ENCODE measurements around the gene AATK. TPM values are rescaled to one million over a fixed set of nuclear protein-coding genes. Genes with fewer than 3 reads are reported as not detected.

Gene AATK
- total RNA-seq, 2 experiments from 2014 or later: 0.25 to 0.82 TPM

DNA sequence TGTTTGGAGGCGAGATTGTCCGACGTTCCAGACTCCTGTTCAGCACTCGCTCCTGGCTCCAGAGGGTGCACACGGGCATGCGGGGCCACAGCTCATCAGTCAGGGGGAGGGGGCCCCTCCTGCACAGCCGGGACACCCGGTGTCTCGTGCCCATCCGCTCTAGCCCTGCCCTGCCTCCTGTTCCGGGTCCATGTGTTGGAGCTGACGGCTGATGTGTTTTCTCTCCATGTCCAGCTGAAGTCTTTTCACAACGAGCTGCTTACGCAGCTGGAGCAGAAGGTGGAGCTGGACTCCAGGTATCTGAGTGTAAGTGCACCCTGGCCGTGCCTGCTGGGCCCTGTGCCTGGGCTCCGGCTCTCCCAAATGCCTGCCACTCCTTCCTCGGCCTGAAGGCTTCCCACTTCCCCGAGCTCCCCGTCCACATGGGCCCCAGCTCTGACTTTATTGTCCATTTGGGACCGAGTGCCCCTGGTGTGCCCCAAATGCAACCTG lies 80.6 kb downstream of the AATK start:
- intact Hi-C loops (cut with DNase I, micrococcal nuclease): loop anchor here in 1 of 2 experiments (5.0 kb wide), 1 partner anchor 38 kb away; no protein-coding TSS in a partner anchor
- POLR2A ChIA-PET: no interaction called here
- Histone ChIP-seq H3K27me3 (ENCODE audit: control insufficient read depth in 1 of 2, insufficient read depth in 2 of 2, low read length in 2 of 2) (no peaks in the 10 kb centered on the region), H3K27ac (ENCODE audit: low read depth in 1 of 2, low read length in 2 of 2) (no peak overlapping the region), H3K4me3 (ENCODE audit: low read length) (no peak overlapping the region), H3K9me3 (ENCODE audit: control insufficient read depth in 1 of 2, insufficient read depth in 1 of 2, low read length in 2 of 2) (no peaks in the 10 kb centered on the region), H3K36me3 (ENCODE audit: insufficient read depth, low read length) (no peaks in the 10 kb centered on the region), H3K4me1 (ENCODE audit: insufficient read depth, low read length) (peaks cover 36% of the 10 kb centered on the region)
- TF ChIP-seq, protein P1, sequence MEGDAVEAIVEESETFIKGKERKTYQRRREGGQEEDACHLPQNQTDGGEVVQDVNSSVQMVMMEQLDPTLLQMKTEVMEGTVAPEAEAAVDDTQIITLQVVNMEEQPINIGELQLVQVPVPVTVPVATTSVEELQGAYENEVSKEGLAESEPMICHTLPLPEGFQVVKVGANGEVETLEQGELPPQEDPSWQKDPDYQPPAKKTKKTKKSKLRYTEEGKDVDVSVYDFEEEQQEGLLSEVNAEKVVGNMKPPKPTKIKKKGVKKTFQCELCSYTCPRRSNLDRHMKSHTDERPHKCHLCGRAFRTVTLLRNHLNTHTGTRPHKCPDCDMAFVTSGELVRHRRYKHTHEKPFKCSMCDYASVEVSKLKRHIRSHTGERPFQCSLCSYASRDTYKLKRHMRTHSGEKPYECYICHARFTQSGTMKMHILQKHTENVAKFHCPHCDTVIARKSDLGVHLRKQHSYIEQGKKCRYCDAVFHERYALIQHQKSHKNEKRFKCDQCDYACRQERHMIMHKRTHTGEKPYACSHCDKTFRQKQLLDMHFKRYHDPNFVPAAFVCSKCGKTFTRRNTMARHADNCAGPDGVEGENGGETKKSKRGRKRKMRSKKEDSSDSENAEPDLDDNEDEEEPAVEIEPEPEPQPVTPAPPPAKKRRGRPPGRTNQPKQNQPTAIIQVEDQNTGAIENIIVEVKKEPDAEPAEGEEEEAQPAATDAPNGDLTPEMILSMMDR (IDR thresholded peaks at IDR 0.05): no peak
- Mint-ChIP-seq H3K36me3 (ENCODE audit: low read depth) (no peaks in the 10 kb centered on the region), H3K9me3 (no peaks in the 10 kb centered on the region), H3K4me3 (no peak overlapping the region), H3K4me1 (ENCODE audit: low read depth) (no peaks in the 10 kb centered on the region), H3K27ac (no peak overlapping the region), H3K27me3 (no peaks in the 10 kb centered on the region)
- CTCF ChIA-PET: interaction anchor here (2.0 kb wide), 1 partner anchor 16 kb away, joined by 8 read pairs; no protein-coding TSS in a partner anchor
- DNase-seq (no peak), ATAC-seq (ENCODE audit: poor library complexity) (no peak)

DNA sequence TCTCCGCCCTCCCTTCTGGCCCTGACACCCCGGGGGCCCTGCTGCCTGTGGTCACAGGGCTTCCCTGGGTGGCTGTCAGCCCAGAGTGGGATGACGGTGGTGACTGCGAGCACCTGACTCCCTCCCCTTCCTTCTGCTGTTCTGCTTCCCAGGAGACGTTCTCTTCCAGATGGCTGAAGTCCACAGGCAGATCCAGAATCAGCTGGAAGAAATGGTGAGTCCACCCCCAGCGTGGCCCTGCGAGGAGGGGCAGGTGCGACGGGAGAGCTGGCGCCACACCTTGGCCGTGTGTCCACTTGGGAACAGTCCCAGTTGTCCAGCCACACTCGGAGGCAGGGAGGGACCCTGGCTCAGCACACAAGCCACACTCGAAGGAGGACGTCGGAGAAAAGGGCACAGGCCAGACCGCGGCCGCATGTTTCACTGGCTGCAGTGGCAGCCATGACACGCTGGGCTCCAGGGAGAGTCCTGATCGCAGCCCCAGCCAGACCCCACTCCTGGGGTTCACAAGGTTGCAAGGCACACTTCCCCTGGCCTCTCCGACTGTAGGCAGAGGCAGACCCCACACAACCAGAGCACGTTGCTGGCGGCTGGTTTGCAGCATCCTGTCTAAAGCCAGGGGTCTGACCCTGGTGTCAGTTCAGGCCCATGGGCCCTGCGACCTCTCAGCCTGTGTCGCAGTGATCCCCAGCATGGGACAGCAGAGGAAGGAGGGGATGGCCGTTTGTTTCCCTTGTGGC lies 81.2 kb downstream of the AATK start:
- Mint-ChIP-seq H3K27me3 (no peaks in the 10 kb centered on the region), H3K27ac (no peak overlapping the region), H3K9me3 (no peaks in the 10 kb centered on the region), H3K36me3 (ENCODE audit: low read depth) (no peaks in the 10 kb centered on the region), H3K4me3 (no peak overlapping the region), H3K4me1 (ENCODE audit: low read depth) (no peaks in the 10 kb centered on the region)
- H3K4me3 ChIP-seq (ENCODE audit: low read length): no peak overlapping the region
- POLR2A ChIA-PET: no interaction called here
- ATAC-seq (ENCODE audit: poor library complexity): no peak
- no peaks in the 10 kb centered on the region for H3K36me3 ChIP-seq (ENCODE audit: insufficient read depth, low read length)
- H3K9me3 ChIP-seq (ENCODE audit: control insufficient read depth in 1 of 2, insufficient read depth in 1 of 2, low read length in 2 of 2): no peaks in the 10 kb centered on the region
- no peak overlapping the region for H3K27ac ChIP-seq (ENCODE audit: low read depth in 1 of 2, low read length in 2 of 2)
- intact Hi-C loops (cut with DNase I, micrococcal nuclease): loop anchor here in 1 of 2 experiments (5.0 kb wide), 1 partner anchor 38 kb away; no protein-coding TSS in a partner anchor
- no peaks in the 10 kb centered on the region for H3K27me3 ChIP-seq (ENCODE audit: control insufficient read depth in 1 of 2, insufficient read depth in 2 of 2, low read length in 2 of 2)
- peaks cover 29% of the 10 kb centered on the region for H3K4me1 ChIP-seq (ENCODE audit: insufficient read depth, low read length)
- DNase-seq: no peak
- CTCF ChIA-PET: interaction anchor here (2.0 kb wide), 1 partner anchor 17 kb away, joined by 8 read pairs; no protein-coding TSS in a partner anchor
- TF ChIP-seq, protein P1 (IDR thresholded peaks at IDR 0.05): no peak

DNA sequence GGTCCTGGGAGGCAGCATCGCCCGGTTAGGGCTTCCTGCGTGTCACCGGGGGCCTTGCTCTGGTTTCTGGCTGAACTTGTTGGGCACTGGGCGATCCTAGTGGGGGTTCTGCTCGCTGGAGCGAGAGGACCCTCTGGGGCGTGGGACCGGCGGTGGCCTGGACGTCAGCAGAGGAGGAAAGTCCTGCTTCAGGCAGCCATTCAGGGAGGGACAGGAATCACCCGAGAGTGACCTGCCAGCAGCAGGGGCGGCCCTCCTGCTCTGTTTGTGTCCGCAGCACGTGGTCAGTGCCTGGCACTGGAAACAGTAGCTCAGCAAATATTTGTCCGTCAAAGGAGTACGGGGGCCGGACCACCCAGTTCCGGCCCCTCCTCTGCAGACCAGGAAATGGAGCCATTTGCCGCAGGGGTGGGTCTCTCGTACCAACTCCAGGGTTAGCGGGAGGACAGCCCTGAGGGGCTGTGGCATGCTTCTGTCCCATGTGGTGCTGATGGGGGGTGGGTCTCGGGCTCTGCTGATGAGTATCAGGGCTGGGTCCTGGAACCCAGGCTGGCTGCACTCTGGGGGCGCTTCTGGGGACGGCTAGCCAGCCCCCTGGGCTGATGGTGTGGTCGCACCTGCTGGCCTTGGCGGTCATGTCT lies 82.8 kb downstream of the AATK start:
- Histone ChIP-seq H3K36me3 (ENCODE audit: insufficient read depth, low read length) (no peaks in the 10 kb centered on the region), H3K4me1 (ENCODE audit: insufficient read depth, low read length) (peaks cover 16% of the 10 kb centered on the region), H3K4me3 (ENCODE audit: low read length) (no peak overlapping the region), H3K27ac (ENCODE audit: low read depth in 1 of 2, low read length in 2 of 2) (no peak overlapping the region), H3K27me3 (ENCODE audit: control insufficient read depth in 1 of 2, insufficient read depth in 2 of 2, low read length in 2 of 2) (no peaks in the 10 kb centered on the region), H3K9me3 (ENCODE audit: control insufficient read depth in 1 of 2, insufficient read depth in 1 of 2, low read length in 2 of 2) (no peaks in the 10 kb centered on the region)
- ChIA-PET POLR2A (no interaction called here), CTCF (no interaction called here)
- TF ChIP-seq, protein P1 (IDR thresholded peaks at IDR 0.05): no peak
- Mint-ChIP-seq H3K4me1 (ENCODE audit: low read depth) (no peaks in the 10 kb centered on the region), H3K4me3 (no peak overlapping the region), H3K36me3 (ENCODE audit: low read depth) (no peaks in the 10 kb centered on the region), H3K27me3 (no peaks in the 10 kb centered on the region), H3K27ac (no peak overlapping the region), H3K9me3 (no peaks in the 10 kb centered on the region)
- ATAC-seq (ENCODE audit: poor library complexity): no peak
- intact Hi-C loops (cut with DNase I, micrococcal nuclease): no loop called here
- DNase-seq: no peak
